Heart left ventricle (tissue), 13 donors: ENCODE measurements around the gene DNAJB2.

Source experiments
- CTCF ChIP-seq, 12 donors: fragments of 200-600 bp; sonication (generic) in 4 of 12; IDR thresholded peaks; one replicate each; pipeline versions ENCODE4 v1.5.0 to v1.8.0; 2018 to 2022; ENCODE audit warnings: antibody characterized with exemption in 12 of 12, mild to moderate bottlenecking in 5 of 12
- POLR2A ChIP-seq, 2 donors: fragments of 450-650 bp; IDR thresholded peaks; one replicate each; pipeline ENCODE4 v1.6.1; 2017; ENCODE audit warnings: antibody characterized with exemption in 2 of 2, mild to moderate bottlenecking in 2 of 2, moderate library complexity in 2 of 2
- donor health status: ischemic (EF 13 %, LVEDD 7.1; RV severe dilation, severe dysfunction).
- donor health status: DM: no; HTN: yes; CAD: no.
- donor health status: DM: no; HTN: no; CAD: no.
- donor health status: ischemic (EF 25% LVEDD 6.9; RV normal size, moderate dysfunction).
- donor health status: ischemic (EF 25% LVEDD 5.7; RV mildly dilated, moderate dysfunction).
- donor health status: ischemic (EF 35%, LVEDD 5.7; RV mildly dilated, moderate dysfunction).
- donor health status: nonischemic (EF 11% LVEDD 7.7; RV severe dilation, severe dysfunction).
- donor health status: DM: yes; HTN: yes; CAD: no.
- donor health status: PGD.
- donor health status: ischemic (EF 29% LVEDD 5.4; RV normal size, mild dysfunction).
- donor health status: nonischemic (EF 23%, LVEDD 6.1; RV moderate dilation, normal function).

- TF ChIP-seq CTCF (IDR thresholded peaks at IDR 0.05) (no peak), POLR2A (IDR thresholded peaks at IDR 0.05) (no peak)
Measured at GRCh38 chr2:219304223-219304622, 25.1 kb downstream of the DNAJB2 start.
